ENCODE measurements around the gene UBE2A.

DNA sequence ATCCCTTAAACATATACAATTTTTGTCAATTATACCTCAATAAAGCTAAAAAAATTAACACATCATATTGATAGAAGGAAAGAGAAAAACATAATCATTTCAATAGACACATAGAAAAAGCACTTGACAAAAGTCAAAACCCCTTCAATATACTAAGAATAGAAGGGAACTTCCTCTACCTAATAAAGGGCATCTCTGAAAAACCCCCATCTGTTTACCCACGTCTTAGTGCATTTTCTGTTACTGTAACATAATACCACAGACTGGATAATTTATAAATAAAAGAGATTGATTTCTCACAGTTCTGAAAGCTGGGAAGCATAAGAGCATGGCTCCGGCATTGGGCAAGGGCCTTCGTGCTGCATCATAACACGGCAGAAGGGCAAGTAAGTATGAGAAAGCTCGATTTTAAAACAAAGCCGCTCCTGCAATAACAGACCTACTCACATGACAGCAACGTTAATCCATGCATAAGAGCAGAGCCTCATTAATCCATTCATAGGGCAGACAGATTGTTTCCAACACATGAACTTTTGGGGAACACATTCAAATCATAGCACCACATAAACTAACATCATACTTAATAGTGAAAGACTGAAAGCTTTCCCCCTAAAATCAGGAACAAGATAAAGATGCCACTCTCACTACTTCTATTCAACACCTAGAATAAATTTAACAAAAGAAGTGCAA lies 24.9 kb upstream of the UBE2A start:
- TF ChIP-seq EZH2 (IDR thresholded peaks at IDR 0.05): no peak
- no peak for TF ChIP-seq CTCF (IDR thresholded peaks at IDR 0.05 in 2 of 3, conservative IDR thresholded peaks at IDR 0.05 in 1 of 3; ENCODE audit: borderline replicate concordance in 1 of 3, insufficient read depth in 1 of 3, low read depth in 2 of 3, low read length in 2 of 3)
- no peak for TF ChIP-seq POLR2AphosphoS5 (IDR thresholded peaks at IDR 0.05; ENCODE audit: low read depth, low read length)
- no peak for TF ChIP-seq ZNF274 (IDR thresholded peaks at IDR 0.05; ENCODE audit: low read depth, low read length)
- TF ChIP-seq, protein P1, sequence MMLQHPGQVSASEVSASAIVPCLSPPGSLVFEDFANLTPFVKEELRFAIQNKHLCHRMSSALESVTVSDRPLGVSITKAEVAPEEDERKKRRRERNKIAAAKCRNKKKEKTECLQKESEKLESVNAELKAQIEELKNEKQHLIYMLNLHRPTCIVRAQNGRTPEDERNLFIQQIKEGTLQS (IDR thresholded peaks at IDR 0.05): no peak
- no peak for TF ChIP-seq POLR2A (IDR thresholded peaks at IDR 0.05; ENCODE audit: borderline replicate concordance, extremely low read depth, insufficient read depth, insufficient read length)
- no peak for TF ChIP-seq EGR1 (IDR thresholded peaks at IDR 0.05; ENCODE audit: low read depth)
- TF ChIP-seq YY1 (IDR thresholded peaks at IDR 0.05; ENCODE audit: extremely low read depth, insufficient replicate concordance, low read depth, low read length): no peak
- TF ChIP-seq SRF (IDR thresholded peaks at IDR 0.05; ENCODE audit: low read depth): no peak
- no peak for TF ChIP-seq RAD21 (IDR thresholded peaks at IDR 0.05; ENCODE audit: low read depth)
- no peak for TF ChIP-seq TCF7L2 (IDR thresholded peaks at IDR 0.05; ENCODE audit: borderline replicate concordance, extremely low read depth, insufficient read depth, insufficient read length)
- TF ChIP-seq, protein P2, sequence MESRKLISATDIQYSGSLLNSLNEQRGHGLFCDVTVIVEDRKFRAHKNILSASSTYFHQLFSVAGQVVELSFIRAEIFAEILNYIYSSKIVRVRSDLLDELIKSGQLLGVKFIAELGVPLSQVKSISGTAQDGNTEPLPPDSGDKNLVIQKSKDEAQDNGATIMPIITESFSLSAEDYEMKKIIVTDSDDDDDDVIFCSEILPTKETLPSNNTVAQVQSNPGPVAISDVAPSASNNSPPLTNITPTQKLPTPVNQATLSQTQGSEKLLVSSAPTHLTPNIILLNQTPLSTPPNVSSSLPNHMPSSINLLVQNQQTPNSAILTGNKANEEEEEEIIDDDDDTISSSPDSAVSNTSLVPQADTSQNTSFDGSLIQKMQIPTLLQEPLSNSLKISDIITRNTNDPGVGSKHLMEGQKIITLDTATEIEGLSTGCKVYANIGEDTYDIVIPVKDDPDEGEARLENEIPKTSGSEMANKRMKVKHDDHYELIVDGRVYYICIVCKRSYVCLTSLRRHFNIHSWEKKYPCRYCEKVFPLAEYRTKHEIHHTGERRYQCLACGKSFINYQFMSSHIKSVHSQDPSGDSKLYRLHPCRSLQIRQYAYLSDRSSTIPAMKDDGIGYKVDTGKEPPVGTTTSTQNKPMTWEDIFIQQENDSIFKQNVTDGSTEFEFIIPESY (IDR thresholded peaks at IDR 0.05; ENCODE audit: extremely low read depth, insufficient replicate concordance, low read length): no peak
- TF ChIP-seq, protein P3, sequence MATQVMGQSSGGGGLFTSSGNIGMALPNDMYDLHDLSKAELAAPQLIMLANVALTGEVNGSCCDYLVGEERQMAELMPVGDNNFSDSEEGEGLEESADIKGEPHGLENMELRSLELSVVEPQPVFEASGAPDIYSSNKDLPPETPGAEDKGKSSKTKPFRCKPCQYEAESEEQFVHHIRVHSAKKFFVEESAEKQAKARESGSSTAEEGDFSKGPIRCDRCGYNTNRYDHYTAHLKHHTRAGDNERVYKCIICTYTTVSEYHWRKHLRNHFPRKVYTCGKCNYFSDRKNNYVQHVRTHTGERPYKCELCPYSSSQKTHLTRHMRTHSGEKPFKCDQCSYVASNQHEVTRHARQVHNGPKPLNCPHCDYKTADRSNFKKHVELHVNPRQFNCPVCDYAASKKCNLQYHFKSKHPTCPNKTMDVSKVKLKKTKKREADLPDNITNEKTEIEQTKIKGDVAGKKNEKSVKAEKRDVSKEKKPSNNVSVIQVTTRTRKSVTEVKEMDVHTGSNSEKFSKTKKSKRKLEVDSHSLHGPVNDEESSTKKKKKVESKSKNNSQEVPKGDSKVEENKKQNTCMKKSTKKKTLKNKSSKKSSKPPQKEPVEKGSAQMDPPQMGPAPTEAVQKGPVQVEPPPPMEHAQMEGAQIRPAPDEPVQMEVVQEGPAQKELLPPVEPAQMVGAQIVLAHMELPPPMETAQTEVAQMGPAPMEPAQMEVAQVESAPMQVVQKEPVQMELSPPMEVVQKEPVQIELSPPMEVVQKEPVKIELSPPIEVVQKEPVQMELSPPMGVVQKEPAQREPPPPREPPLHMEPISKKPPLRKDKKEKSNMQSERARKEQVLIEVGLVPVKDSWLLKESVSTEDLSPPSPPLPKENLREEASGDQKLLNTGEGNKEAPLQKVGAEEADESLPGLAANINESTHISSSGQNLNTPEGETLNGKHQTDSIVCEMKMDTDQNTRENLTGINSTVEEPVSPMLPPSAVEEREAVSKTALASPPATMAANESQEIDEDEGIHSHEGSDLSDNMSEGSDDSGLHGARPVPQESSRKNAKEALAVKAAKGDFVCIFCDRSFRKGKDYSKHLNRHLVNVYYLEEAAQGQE (IDR thresholded peaks at IDR 0.05; ENCODE audit: low read depth): no peak
- TF ChIP-seq JUND (IDR thresholded peaks at IDR 0.05): no peak

Data from HCT116 (cell line).